Stimulated activated CD8-positive, alpha-beta memory T cell treated with anti-CD3 and anti-CD28 coated beads, Interleukin-2, amount 100 ng/mL, for 48 hours (primary cell): ENCODE data around the gene PCK1.

Experiments
- DNase-seq, 2 donors: peaks; one replicate each; pipeline ENCODE4 v3.0.0-alpha.2; 2020; ENCODE audit warnings: low read depth in 2 of 2

The PCK1 gene

GRCh38 chr20:57536771-57537724 lies 23.9 kb upstream of the PCK1 start:
- no peak for DNase-seq

- no peak for DNase-seq
Observed at GRCh38 chr20:57537822-57538221, 23.1 kb upstream of the PCK1 start.

GRCh38 chr20:57539889-57540288 lies 21.0 kb upstream of the PCK1 start:
- no peak for DNase-seq

- no peak for DNase-seq
Observed at GRCh38 chr20:57540890-57541580, 19.9 kb upstream of the PCK1 start.

GRCh38 chr20:57543754-57544153 lies 17.2 kb upstream of the PCK1 start:
- no peak for DNase-seq

GRCh38 chr20:57544838-57545564 lies 15.9 kb upstream of the PCK1 start:
- DNase-seq = no peak

GRCh38 chr20:57545927-57546662 lies 14.8 kb upstream of the PCK1 start:
- DNase-seq = no peak

GRCh38 chr20:57546956-57547649 lies 13.8 kb upstream of the PCK1 start:
- no peak for DNase-seq

GRCh38 chr20:57548177-57549058 lies 12.5 kb upstream of the PCK1 start:
- DNase-seq = no peak

- DNase-seq = no peak
Observed at GRCh38 chr20:57552471-57552870, 8.4 kb upstream of the PCK1 start.

- DNase-seq = no peak
Observed at GRCh38 chr20:57553376-57554018, 7.4 kb upstream of the PCK1 start.

- no peak for DNase-seq
Observed at GRCh38 chr20:57555457-57556184, 5.3 kb upstream of the PCK1 start.

GRCh38 chr20:57556980-57557274 lies 4.0 kb upstream of the PCK1 start:
- DNase-seq = no peak

GRCh38 chr20:57557926-57558613 lies 2.8 kb upstream of the PCK1 start:
- DNase-seq = no peak

GRCh38 chr20:57558614-57559288 lies 2.2 kb upstream of the PCK1 start:
- DNase-seq = no peak

GRCh38 chr20:57559289-57559634 lies 1.6 kb upstream of the PCK1 start:
- no peak for DNase-seq

- DNase-seq = no peak
Observed at GRCh38 chr20:57559658-57560553, 1.0 kb upstream of the PCK1 start.
